Activated naive CD8-positive, alpha-beta T cell treated with anti-CD3 and anti-CD28 coated beads, Interleukin-2, amount 50 U/mL, for 16 hours (primary cell): Measurements from ENCODE around the gene TMEM150B.

Source experiments
- DNase-seq: peaks from one replicate; pipeline ENCODE4 v3.0.0-alpha.2; 2020; ENCODE audit warnings: low read depth, low spot score

TMEM150B gene

GRCh38 chr19:55354698-55355212 lies 29.6 kb upstream of the TMEM150B start, which contains the start of gene COX6B2:
COX6B2 (minus strand) TSS chr19:55354719; CDS start chr19:55354521, 198 bp downstream.
- DNase-seq = no peak

GRCh38 chr19:55353803-55354697 lies 28.9 kb upstream of the TMEM150B start:
- DNase-seq = peak; percentile 37

GRCh38 chr19:55353356-55353802 lies 28.2 kb upstream of the TMEM150B start:
- DNase-seq = no peak

GRCh38 chr19:55352549-55353145 lies 27.5 kb upstream of the TMEM150B start:
- no peak for DNase-seq

GRCh38 chr19:55352040-55352439 lies 26.9 kb upstream of the TMEM150B start:
- DNase-seq = no peak

- DNase-seq = no peak
Measured at GRCh38 chr19:55350620-55351315, 25.6 kb upstream of the TMEM150B start.

- no peak for DNase-seq
Measured at GRCh38 chr19:55348317-55349034, 23.3 kb upstream of the TMEM150B start.

- DNase-seq = no peak
Measured at GRCh38 chr19:55347442-55348009, 22.4 kb upstream of the TMEM150B start.

- no peak for DNase-seq
Measured at GRCh38 chr19:55346725-55347441, 21.7 kb upstream of the TMEM150B start.

- DNase-seq = no peak
Measured at GRCh38 chr19:55345818-55346724, 20.9 kb upstream of the TMEM150B start.

GRCh38 chr19:55345101-55345817 lies 20.1 kb upstream of the TMEM150B start:
- no peak for DNase-seq

- no peak for DNase-seq
Measured at GRCh38 chr19:55344444-55344843, 19.3 kb upstream of the TMEM150B start.

GRCh38 chr19:55341595-55342531 lies 16.7 kb upstream of the TMEM150B start:
- no peak for DNase-seq

GRCh38 chr19:55341171-55341588 lies 16.0 kb upstream of the TMEM150B start:
- no peak for DNase-seq

GRCh38 chr19:55340784-55341147 lies 15.6 kb upstream of the TMEM150B start:
- DNase-seq = no peak

- no peak for DNase-seq
Measured at GRCh38 chr19:55339889-55340783, 15.0 kb upstream of the TMEM150B start.
